RKO (cell line): ENCODE data around the gene FZR1.
A peak's percentile ranks its signal among the peaks of the same experiment; 100 is the strongest.
"Not testable (repeated sequence)": the region's sequence is repeated elsewhere in the genome, so short reads cannot be mapped to it uniquely, and the experiment has no call there.

Experiments used
- DNase-seq: peaks from one replicate; pipeline ENCODE4 v3.0.0-alpha.2; 2016; ENCODE audit warnings: low spot score

The FZR1 gene

DNA sequence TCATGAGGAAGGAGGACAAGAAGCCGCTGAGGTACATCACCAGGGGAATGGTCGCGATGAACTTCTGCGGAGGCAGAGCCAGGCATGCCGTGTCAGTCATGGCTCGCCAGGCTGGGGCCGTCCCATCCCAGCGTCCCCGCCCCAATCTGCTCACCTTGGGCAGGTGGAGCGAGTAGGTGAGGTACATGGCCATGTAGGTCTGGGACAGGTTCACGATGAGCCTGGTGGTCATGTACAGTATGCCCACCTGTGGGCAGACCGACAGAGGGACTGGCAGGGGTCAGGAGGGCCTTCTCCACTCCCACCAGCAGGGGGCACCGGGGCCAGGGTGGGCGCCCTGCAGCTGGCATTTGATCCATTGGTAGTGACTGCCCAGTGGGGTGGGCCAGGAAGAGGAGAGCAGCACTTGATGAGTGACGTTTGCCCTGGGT is 41.2 kb downstream of the FZR1 start:
- DNase-seq = peak; percentile 30

DNA sequence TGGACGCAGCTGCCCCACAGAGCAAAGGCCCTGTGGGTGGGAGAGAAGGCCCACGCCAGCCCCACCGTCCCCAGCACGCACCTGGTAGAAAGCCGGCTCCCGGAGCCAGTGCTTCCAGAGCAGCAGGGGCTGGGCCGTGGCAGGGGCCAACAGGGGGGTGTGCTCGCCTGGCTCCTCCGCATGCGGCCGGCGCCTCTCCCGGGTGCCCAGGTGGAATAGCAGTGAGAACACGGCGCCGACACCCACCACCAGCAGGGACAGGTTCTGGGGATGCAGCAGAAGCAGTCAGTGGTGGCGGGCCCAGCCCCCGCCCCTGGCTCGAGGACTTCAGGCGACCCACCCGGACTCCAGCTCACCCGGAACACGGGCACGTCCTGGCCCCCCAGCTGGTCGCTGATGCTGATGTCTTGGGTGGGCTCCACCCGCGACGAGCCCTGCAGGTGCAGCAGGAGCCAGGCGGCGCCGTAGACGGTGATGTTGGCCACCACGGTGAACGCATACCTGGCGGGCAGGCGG is 41.7 kb downstream of the FZR1 start:
- no peak for DNase-seq

DNA sequence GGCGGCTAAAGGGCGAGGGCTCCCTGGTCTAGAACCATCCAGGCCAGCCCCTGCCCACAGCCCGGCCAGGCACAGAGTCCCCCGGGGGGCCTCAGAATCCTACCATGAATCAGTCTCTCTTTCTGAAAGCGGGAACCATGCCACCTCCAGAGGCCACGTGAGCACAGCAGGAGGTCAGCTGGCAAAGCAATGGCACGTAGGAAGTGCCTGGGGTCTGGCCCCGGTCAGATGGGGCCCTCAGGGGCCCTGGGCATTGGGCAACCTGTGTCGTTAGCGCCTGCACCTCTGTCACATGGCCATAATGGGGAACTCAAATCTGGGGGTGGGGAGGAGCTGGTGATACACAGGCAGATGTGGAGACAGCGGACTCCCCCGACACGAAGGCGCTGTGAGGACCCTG is 42.5 kb downstream of the FZR1 start:
- no peak for DNase-seq

GRCh38 chr19:3549816-3550215 is 43.7 kb downstream of the FZR1 start:
- DNase-seq = no peak

DNA sequence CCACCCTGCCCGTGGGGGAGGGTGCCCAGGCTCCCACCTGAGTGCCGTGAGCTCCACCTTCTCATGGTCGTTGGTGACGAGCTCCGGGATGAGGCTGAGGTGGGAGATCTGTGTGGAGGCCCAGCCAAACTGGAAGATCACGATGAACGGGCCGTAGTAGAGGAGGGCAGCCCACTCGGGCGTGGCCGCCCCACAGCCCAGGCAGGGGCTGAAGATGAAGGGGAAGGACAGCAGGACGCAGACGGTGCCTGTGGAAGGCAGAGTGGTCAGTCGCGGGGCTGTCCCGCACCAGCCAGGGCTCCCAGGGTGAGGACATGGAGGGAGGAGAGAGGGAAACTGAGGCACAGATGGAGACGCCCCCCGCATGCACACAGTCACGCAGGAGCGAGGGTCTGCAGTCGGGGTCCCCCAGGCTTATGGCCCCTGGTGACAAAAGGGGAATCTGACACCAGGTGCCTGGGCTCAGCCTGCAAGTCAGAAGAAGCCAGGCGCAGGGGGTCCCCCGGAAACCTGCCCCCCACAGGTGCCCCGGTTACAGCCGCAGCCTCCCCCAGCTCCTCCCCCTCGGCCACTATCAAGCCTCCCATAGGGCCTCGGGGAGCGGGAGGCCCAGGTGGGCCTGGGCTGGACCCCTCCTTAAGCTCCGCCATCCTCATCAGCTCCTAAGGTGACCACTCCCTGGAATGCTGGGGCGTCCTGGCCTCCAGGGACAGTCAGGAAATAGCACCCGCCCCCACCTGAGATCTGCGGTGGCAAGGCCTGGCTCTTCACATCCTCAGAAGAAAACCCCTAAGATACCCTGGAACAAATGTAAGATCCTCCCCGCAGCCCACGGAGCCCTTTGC is 45.1 kb downstream of the FZR1 start:
- DNase-seq = no peak

GRCh38 chr19:3551792-3552095 is 45.6 kb downstream of the FZR1 start:
- DNase-seq = no peak

GRCh38 chr19:3554254-3555083 is 48.4 kb downstream of the FZR1 start:
- no peak for DNase-seq

GRCh38 chr19:3555653-3556422 is 49.7 kb downstream of the FZR1 start:
- no peak for DNase-seq

GRCh38 chr19:3556423-3556977 is 50.4 kb downstream of the FZR1 start:
- no peak for DNase-seq

GRCh38 chr19:3556978-3557460 is 50.9 kb downstream of the FZR1 start:
- peak; percentile 54 for DNase-seq

DNA sequence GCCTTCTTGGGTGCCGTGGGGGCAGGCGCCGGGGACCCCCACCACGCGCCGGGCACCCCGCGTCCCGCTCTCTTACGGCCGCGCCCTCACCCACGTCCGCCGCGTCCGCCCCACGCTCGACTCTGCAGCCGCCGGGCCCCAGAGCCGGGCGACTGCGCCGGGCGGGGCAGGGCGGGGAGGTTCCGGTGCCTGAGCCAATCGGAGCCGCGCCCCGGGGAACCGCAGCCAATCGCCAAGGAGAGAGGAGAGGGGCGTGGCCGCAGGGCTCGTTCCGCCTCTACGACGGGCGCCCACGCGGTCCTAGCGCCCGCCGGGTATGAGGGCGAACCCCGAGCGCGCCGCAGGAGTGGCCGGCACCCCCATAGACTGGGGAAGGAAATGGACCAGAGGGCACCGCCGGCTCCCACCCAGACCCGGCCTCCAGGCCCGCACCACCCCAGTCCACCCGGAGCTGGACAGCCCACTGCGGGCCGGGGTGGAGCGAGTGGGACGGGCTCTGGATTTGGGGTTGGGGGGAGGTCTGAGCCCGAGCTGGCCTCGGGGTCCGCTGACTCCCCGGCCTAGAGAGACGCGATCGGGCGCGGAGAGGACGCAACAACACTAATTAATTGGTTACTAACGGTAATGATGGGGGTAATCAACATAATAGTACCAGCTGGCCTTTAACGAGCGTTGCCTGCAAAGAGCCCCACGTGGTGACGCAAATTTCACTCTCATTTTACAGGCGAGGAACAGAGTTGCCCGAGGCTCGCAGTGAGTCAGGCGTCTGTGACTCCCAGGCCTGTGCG is 51.5 kb downstream of the FZR1 start, which contains the start of gene MFSD12:
Gene MFSD12, minus strand, starts transcription at position 126 of the 788 bp plus-strand sequence. CDS start 183 bp downstream, outside the sequence.
- peak; percentile 95 for DNase-seq

DNA sequence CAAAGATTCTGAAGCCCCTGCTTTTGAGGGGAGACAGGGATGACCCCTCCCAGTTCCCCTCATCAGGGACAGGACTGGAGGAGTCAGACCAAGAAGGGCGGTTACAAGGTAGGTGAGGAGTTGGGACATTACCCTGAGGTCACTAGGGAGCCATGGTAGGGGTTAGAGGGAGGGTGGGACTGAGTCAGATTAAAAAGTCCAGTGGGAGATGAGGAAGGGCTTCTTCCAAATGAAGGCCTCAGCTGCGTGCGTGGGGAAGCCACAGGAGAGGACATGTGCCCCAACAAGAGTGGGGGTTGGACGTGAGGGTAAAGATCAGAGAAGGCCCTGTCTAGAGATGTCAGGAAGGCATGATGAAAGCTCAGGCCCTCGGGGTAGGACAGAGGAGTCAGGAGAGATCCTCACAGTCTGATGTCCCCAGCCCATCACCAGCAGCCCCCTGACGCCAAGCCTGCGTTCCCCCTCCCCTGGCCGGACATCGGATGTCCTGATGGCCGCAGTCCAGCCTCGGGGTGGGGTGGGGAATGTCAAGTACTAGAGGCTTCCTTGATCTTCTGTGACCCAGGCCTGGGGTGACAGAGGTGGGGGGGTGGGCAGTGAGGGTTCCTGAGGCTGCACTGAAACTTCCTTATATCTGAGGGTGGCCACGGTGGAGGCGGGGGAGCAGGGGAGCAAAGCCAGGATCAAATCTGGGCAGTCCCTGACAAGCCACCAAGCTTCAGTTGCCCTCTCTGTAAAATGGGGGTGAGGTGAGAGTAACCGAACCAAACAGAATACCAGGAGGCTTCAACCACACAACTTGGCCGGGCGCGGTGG is 57.8 kb downstream of the FZR1 start:
- DNase-seq = no peak

GRCh38 chr19:3565139-3565538 is 59.0 kb downstream of the FZR1 start:
- DNase-seq = peak; percentile 33

DNA sequence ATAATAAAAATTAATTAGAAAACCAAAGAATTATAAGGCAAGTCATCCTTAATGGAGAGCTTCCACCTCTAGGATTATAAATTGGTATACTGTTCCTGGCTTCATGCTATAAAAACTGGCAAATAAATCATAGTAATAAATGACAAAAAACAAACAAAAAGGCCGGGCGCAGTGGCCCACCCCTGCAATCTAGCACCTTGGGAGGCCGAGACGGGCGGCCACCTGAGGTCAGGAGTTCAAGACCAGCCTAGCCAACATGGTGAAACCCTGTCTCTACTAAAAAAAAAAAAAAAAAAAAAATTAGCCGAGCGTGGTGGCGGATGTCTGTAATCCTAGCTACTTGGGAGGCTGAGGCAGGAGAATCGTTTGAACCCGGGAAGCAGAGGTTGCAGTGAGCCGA is 63.9 kb downstream of the FZR1 start:
- not testable (repeated sequence) for DNase-seq

- no peak for DNase-seq
Measured at GRCh38 chr19:3570606-3571011, 64.5 kb downstream of the FZR1 start.

- peak; percentile 99 for DNase-seq
Measured at GRCh38 chr19:3572132-3572854, 66.2 kb downstream of the FZR1 start.

GRCh38 chr19:3572855-3573161 is 66.7 kb downstream of the FZR1 start, which contains the start of gene HMG20B:
HMG20B (plus strand) TSS chr19:3572944; CDS start chr19:3573310, 366 bp downstream.
- no peak for DNase-seq

- peak; percentile 34 for DNase-seq
Measured at GRCh38 chr19:3573162-3573857, 67.2 kb downstream of the FZR1 start.
